K562 (cell line): ENCODE data around the gene SOAT1. TPM values are rescaled to one million over a fixed set of nuclear protein-coding genes. Genes with fewer than 3 reads are reported as not detected.
A peak's percentile ranks its signal among the peaks of the same experiment; 100 is the strongest.

Experiments used
- BRD4 ChIP-seq: fragments of 200-600 bp; sonication (generic); IDR thresholded peaks from 2 replicates; pipeline ENCODE4 v1.6.1; 2017; ENCODE audit warnings: inconsistent platforms
- BRF1 ChIP-seq: IDR thresholded peaks from 3 replicates; pipeline ENCODE4 v1.6.1; 2011; ENCODE audit warnings: borderline replicate concordance, mild to moderate bottlenecking; ENCODE audit not compliant: insufficient read length; ENCODE audit errors: extremely low read depth
- CCAR2 ChIP-seq: fragments of 200-400 bp; formaldehyde crosslinking; IDR thresholded peaks from 2 replicates; pipeline ENCODE4 v1.6.1; 2017; ENCODE audit warnings: mild to moderate bottlenecking, low read depth, low read length
- EP400 ChIP-seq: fragments of 450-650 bp; IDR thresholded peaks from 2 replicates; pipeline ENCODE4 v1.6.1; 2017; ENCODE audit warnings: antibody characterized with exemption, mild to moderate bottlenecking, moderate library complexity
- FUS ChIP-seq: fragments of 200-400 bp; formaldehyde crosslinking; optimal IDR thresholded peaks from 2 replicates; pipeline ENCODE3; 2017; ENCODE audit warnings: low read depth, low read length
- HCFC1 ChIP-seq: IDR thresholded peaks from 2 replicates; pipeline ENCODE4 v1.6.1; 2012; ENCODE audit warnings: low read depth, low read length, improper control_type of control experiment
- HNRNPUL1 ChIP-seq: fragments of 200-400 bp; formaldehyde crosslinking; IDR thresholded peaks from 2 replicates; pipeline ENCODE4 v1.6.1; 2017; ENCODE audit warnings: low read length
- KLF10 ChIP-seq: fragments of 250-450 bp; sonication (Bioruptor Pico); IDR thresholded peaks from 2 replicates; pipeline ENCODE4 v1.6.1; 2021; ENCODE audit warnings: matching md5 sums
- NONO ChIP-seq, 2 experiments: fragments of 200-400 bp in 1 of 2; fragments of 450-650 bp in 1 of 2; formaldehyde crosslinking in 1 of 2; IDR thresholded peaks; 2 replicates each; pipeline ENCODE4 v1.6.1; 2017; ENCODE audit warnings: low read depth in 2 of 2, mild to moderate bottlenecking in 2 of 2, moderate library complexity in 2 of 2, low read length in 1 of 2
- NR3C1 ChIP-seq: sonication (generic); formaldehyde crosslinking; IDR thresholded peaks from 2 replicates; pipeline ENCODE4 v1.8.1; 2022; ENCODE audit warnings: missing genetic modification reagents
- PRDM10 ChIP-seq: fragments of 450-650 bp; IDR thresholded peaks from 2 replicates; pipeline ENCODE4 v1.6.1; 2018; ENCODE audit not compliant: partially characterized antibody
- PRMT5 ChIP-seq: sonication (generic); formaldehyde crosslinking; IDR thresholded peaks from 2 replicates; pipeline ENCODE4 v1.5.0; 2020; ENCODE audit warnings: missing genetic modification reagents
- TAF15 ChIP-seq: fragments of 200-400 bp; formaldehyde crosslinking; IDR thresholded peaks from 2 replicates; pipeline ENCODE4 v1.6.1; 2017; ENCODE audit warnings: mild to moderate bottlenecking, low read depth, low read length, moderate library complexity
- TSC22D4 ChIP-seq: fragments of 450-650 bp; IDR thresholded peaks from 2 replicates; pipeline ENCODE4 v1.6.1; 2016; ENCODE audit warnings: missing genetic modification characterization, missing biosample characterization, control low read depth
- ZNF274 ChIP-seq: IDR thresholded peaks from 2 replicates; pipeline ENCODE4 v1.6.1; 2011; ENCODE audit warnings: low read depth, mild to moderate bottlenecking, low read length, moderate library complexity, borderline replicate concordance
- ZNF518B ChIP-seq: fragments of 250-450 bp; sonication (Bioruptor Pico); IDR thresholded peaks from 2 replicates; pipeline ENCODE4 v1.5.0; 2021; ENCODE audit warnings: mild to moderate bottlenecking, moderate library complexity
- polyA plus RNA-seq, 8 experiments: library from polyadenylated mRNA; depleted of rRNA in 4 of 8; stranded (reverse) in 5 of 8; unstranded in 3 of 8; fragments of >200 nt; fragmentation: Nextera tagmentation in 2 of 8; fragmentation: Illumina TruSeq in 1 of 8; extraction: Ambion mirVana in 2 of 8; extraction: Trizol in 1 of 8; gene quantifications; 2 replicates each; pipeline versions ENCODE4 v1.2.1 to v1.2.3, GENCODE V29; 2011 to 2014; ENCODE audit warnings: inconsistent platforms in 1 of 8, missing spikeins in 1 of 8
- total RNA-seq, 7 experiments: library from RNA; depleted of rRNA in 6 of 7; stranded (reverse); fragments of >200 nt in 6 of 7; fragmentation: Illumina TruSeq in 2 of 7; extraction: Trizol in 2 of 7; gene quantifications; 2 replicates each; pipeline versions ENCODE4 v1.2.1 to v1.2.3, GENCODE V29; 2011 to 2021; ENCODE audit warnings: low replicate concordance in 1 of 7

SOAT1 gene
- total and polyA plus RNA-seq, 9 of the 15 experiments (the other 6 are each of a cell fraction or from before 2014, with no cell fraction given): 5.5 to 29.1 (median 17.3) TPM

GRCh38 chr1:179293340-179294327 is at the start of gene SOAT1 (continued):
- TF ChIP-seq PRDM10 (no peak), HNRNPUL1 (no peak), NR3C1 (CRISPR knock-in tag) (no peak), ZNF518B (CRISPR knock-in tag) (no peak), HCFC1 (no peak), NONO (IDR thresholded peaks at IDR 0.05; ENCODE audit: low read depth in 2 of 2, low read length in 1 of 2) (peak in 1 of 2 experiments; percentile 78; a peak in 3 of 4 replicates), BRD4 (no peak), ZNF274 (no peak), TSC22D4 (no peak), BRF1 (no peak), FUS (peak; percentile 66), EP400 (peak; percentile 57), KLF10 (CRISPR knock-in tag) (no peak), PRMT5 (0 out of 2 replicates have a peak, but pooled peaks have one; percentile 67), CCAR2 (no peak), TAF15 (no peak)
